HFF-Myc (cell line): ENCODE measurements around the gene NMNAT3.

ENCODE experiments used
- DNase-seq: peaks from one replicate; pipeline ENCODE4 v3.0.0-alpha.2; 2011; ENCODE audit warnings: low read depth; ENCODE audit errors: extremely low read depth
- H3K4me3 ChIP-seq: replicated peaks from 2 replicates; pipeline ENCODE4 v1.5.1; 2011; ENCODE audit warnings: low read depth, mild to moderate bottlenecking, control low read depth, low read length
- TF ChIP-seq, protein P1 (sequence below): IDR thresholded peaks from 2 replicates; pipeline ENCODE4 v1.5.1; 2012; ENCODE audit warnings: mild to moderate bottlenecking, low read depth, low read length, control low read depth; ENCODE audit errors: missing control alignments

The NMNAT3 gene

DNA sequence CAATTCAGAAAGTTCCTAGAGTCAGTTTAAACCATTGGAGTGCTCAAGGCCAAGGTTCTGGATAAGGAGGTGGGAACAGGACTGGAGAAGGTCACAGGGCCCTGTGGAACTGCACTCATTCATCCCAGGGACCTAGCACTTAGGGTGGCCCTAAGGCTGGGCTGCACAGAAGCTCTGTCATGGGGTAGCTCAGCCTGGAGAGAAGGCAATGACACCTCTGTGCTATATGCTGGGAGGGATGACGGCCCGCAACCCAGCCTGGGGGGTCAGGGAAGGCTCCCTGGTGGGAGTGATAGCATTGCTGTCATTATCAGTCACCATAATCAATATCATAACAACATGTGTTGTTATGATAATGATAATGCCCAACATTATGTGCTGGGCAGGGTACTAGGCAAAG is 151.6 kb downstream of the NMNAT3 start:
- no peak for DNase-seq
- H3K4me3 ChIP-seq = no peak overlapping the region
- TF ChIP-seq, protein P1, sequence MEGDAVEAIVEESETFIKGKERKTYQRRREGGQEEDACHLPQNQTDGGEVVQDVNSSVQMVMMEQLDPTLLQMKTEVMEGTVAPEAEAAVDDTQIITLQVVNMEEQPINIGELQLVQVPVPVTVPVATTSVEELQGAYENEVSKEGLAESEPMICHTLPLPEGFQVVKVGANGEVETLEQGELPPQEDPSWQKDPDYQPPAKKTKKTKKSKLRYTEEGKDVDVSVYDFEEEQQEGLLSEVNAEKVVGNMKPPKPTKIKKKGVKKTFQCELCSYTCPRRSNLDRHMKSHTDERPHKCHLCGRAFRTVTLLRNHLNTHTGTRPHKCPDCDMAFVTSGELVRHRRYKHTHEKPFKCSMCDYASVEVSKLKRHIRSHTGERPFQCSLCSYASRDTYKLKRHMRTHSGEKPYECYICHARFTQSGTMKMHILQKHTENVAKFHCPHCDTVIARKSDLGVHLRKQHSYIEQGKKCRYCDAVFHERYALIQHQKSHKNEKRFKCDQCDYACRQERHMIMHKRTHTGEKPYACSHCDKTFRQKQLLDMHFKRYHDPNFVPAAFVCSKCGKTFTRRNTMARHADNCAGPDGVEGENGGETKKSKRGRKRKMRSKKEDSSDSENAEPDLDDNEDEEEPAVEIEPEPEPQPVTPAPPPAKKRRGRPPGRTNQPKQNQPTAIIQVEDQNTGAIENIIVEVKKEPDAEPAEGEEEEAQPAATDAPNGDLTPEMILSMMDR = no peak

DNA sequence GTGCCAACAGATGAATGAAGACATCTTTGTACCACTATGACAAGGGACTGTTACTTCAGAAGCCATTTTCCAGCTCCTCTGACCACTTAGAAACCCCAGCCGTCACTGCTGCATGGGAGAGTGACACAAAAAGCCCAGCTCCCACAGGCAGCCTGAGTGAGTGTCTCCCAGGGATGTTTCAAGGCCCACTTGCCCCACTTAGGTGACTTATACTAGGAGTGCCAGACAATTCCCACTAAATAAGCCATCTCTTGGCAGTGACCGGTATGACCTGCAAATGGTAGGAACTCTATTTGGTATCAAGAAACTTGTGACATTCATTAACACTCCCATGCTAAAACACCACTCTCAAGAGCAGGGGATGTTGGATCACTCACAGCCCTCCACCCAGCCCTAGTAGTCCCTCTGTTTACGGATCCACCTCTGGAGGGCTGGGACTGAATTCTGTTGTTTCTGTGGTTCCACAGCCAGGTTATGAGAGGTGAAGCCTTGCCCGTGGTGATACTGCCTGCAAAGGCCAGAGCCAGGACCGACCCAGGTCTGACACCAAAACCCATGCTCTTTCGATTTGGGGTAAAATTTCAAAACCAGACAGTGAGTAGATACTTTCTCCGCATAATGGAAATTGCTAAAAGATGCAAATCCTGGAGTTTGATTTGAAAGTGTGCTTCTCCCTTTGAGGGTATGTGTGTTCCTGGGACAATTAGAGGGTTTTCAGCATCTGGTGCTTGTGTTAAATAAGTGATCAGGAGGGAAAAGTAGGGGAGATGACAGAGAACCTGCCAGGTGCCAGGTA is 152.7 kb downstream of the NMNAT3 start:
- no peak for DNase-seq
- TF ChIP-seq, protein P1 = no peak
- no peak overlapping the region for H3K4me3 ChIP-seq

DNA sequence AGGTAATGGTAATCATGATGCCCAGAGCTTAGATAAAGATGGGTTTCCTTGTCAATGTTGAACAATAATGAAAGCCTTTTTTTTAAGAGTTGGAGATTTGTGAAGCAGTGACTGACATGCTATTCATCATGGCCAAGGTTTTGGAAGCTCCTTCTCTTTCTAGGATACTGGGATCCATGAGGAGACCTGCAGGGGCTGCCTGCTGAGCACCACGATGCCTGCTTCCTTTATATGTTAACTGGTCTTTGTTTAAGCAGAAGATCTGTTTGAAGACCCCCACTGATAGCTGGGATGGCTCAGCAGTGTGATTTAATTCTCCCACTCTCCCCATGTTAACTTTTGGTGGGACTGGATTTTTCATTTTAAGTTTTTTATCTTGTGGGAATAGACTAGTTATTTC is 154.1 kb downstream of the NMNAT3 start:
- DNase-seq = no peak
- TF ChIP-seq, protein P1 = no peak

DNA sequence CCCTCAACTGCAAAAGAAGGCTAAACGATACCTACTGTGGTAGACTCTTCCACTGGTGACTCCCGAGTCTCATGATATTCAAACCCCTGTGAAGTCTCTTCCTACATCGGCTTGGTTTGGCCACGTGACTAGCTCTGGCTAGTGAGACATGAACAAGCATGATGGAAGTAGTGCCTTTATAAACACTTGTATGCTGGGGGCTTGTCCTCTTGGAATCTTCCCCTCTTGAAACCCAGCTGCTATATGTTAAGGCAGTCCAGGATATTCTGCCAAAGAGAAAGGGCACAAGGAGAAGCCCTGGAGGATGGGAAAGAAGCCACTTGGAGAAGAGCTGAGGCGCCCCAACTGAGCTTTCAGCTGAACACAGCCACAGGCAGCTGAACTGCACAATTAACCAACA is 154.6 kb downstream of the NMNAT3 start:
- H3K4me3 ChIP-seq = no peak overlapping the region
- no peak for DNase-seq
- TF ChIP-seq, protein P1 = no peak

More for the DNA sequence above, 154.1 kb downstream of the NMNAT3 start:
- no peak overlapping the region for H3K4me3 ChIP-seq

DNA sequence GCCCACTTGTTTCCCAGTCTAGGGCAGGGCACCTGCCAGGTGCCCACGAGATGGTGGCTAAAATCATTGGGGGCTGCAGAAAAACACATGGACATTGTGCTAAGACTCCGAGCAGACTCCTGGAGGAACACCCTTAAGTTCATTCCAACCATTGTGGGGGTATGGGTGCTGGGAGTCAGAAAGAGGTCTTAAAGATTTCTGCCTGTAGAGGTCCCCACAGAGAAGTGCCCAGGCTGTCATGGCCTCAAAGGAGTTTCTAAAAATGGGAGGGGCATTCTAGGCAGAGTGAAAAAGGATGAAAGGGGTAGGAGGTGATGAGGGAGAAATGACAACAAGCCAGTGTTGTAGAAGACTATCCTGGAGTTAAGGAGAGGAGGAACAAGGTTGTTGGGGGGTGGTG is 155.4 kb downstream of the NMNAT3 start:
- DNase-seq = no peak

DNA sequence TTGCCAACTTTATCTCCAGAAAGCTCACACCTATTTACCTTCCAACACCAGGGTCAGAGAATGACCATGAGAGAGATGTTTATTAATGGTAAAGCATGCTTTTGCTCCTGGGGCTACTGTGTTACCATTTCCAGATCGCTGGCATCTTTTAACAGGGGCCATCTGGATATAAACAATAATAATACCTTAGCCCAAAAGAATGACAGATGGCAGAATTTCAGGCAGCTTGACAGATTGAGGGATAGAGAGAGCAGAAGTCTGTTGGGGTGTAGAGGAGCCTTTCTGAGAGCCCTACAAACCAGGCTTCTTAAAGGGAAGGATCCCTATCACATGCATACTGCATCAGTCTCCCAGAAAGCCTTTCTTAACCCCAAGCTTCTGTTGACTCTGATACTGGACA is 156.0 kb downstream of the NMNAT3 start:
- TF ChIP-seq, protein P1 = no peak
- no peak for DNase-seq
- no peak overlapping the region for H3K4me3 ChIP-seq

More for the DNA sequence above, 155.4 kb downstream of the NMNAT3 start:
- no peak overlapping the region for H3K4me3 ChIP-seq
- TF ChIP-seq, protein P1 = no peak
